ENCODE data around the gene MRPL2.

GRCh38 chr6:43052842-43053544, 6.2 kb downstream of the MRPL2 start:
- no peak for TF ChIP-seq POLR2A (IDR thresholded peaks at IDR 0.05)
- no peak for TF ChIP-seq CTCF (IDR thresholded peaks at IDR 0.05)
